GM19455 (cell line): ENCODE results near the gene RHBDF1.

Experiments
- ATAC-seq: cut with Tn5 transposase; IDR thresholded peaks from one replicate; pipeline ENCODE4 v1.9.1; 2021; ENCODE audit not compliant: unreplicated experiment

RHBDF1 gene, protein sequence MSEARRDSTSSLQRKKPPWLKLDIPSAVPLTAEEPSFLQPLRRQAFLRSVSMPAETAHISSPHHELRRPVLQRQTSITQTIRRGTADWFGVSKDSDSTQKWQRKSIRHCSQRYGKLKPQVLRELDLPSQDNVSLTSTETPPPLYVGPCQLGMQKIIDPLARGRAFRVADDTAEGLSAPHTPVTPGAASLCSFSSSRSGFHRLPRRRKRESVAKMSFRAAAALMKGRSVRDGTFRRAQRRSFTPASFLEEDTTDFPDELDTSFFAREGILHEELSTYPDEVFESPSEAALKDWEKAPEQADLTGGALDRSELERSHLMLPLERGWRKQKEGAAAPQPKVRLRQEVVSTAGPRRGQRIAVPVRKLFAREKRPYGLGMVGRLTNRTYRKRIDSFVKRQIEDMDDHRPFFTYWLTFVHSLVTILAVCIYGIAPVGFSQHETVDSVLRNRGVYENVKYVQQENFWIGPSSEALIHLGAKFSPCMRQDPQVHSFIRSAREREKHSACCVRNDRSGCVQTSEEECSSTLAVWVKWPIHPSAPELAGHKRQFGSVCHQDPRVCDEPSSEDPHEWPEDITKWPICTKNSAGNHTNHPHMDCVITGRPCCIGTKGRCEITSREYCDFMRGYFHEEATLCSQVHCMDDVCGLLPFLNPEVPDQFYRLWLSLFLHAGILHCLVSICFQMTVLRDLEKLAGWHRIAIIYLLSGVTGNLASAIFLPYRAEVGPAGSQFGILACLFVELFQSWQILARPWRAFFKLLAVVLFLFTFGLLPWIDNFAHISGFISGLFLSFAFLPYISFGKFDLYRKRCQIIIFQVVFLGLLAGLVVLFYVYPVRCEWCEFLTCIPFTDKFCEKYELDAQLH

DNA sequence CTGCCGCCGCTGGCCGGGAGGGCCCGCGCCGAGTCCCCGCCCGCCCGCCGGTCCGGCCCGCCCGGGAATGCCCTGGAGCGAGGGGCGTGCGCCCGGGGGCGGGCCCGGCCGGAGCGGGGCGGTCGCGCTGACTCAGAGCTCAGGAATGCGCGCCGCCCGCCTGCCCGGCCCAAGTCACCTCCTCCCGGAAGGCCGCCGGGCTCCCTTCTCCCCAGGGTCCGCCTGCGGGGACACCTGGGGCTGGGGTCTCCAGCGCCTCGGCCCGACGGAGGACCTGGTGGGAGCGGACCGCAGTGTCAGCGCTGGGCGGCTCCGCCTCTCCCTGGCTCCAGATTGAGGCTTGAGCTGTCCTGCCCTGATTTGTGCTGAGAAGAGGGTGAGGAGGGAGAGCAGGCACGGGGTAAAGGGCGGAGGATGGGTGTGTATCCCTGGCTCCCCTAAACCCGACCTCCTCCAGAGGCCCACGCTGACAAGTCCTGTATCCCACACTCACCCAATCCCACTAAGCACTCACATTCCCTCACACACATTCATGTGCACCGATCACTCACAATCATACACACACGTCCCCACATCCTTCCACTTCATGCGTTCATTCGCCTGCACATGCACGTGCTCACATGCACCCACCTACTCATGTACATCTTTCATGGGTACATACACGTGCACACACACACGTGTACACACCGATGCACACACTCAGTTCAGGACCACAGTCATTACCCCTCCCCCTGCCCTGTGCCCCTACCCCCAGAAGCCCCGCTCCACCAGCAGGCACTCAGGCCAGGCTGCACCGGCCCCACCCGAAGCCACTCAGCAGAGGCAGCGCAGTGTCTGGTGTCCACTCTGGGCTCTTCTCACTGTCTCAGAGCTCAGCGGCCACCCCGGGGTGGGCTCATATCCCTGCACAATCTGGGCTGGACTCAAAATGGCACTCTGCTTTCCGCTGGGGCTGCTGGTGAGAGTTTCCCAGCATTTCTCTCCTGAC lies at the start of gene RHBDF1:
Gene RHBDF1 (minus strand): TSS at position 71 of the 988 bp plus-strand sequence. CDS start 7,616 bp downstream, outside the sequence.
- ATAC-seq: no peak

- ATAC-seq: no peak
Observed at GRCh38 chr16:120756-121155, 48.3 kb upstream of the RHBDF1 start.

GRCh38 chr16:119835-120491 lies 47.5 kb upstream of the RHBDF1 start:
- ATAC-seq: no peak

GRCh38 chr16:119295-119694 lies 46.9 kb upstream of the RHBDF1 start:
- ATAC-seq: no peak

DNA sequence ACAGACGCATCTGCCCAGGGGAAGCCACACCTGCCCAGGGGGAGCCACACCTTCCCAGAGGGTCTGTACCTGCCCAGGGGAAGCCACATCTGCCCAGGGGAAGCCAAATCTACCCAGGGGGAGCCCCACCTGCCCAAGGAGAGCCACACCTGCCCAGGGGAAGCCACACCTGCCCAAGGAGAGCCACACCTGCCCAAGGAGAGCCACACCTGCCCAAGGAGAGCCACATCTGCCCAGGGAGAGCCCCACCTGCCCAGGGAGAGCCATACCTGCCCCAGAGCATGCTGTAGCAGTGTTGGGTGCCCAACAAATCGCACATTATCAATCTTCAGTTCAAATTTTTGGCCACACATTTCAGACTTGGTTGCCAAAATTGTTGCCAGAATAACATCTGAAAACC lies 46.4 kb upstream of the RHBDF1 start:
- no peak for ATAC-seq

- ATAC-seq: no peak
Observed at GRCh38 chr16:117379-118365, 45.2 kb upstream of the RHBDF1 start.

DNA sequence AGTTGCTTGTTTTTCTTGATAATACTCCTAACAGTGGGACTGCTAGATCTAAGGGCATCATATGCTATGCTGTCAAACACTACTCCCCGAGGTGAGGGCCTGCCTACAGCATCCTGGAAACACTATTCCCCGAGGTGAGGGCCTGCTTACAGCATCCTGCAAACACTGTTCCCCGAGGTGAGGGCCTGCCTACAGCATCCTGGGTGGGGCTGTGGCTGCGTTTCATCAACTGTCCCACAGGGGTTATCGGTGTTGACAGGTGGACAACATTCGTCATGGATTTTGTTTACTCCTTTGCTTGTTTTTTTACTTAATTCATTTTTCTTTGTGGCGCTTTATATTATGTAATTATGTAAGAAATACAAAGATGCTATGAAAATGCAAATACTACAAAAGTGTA lies 43.6 kb upstream of the RHBDF1 start:
- ATAC-seq: no peak

DNA sequence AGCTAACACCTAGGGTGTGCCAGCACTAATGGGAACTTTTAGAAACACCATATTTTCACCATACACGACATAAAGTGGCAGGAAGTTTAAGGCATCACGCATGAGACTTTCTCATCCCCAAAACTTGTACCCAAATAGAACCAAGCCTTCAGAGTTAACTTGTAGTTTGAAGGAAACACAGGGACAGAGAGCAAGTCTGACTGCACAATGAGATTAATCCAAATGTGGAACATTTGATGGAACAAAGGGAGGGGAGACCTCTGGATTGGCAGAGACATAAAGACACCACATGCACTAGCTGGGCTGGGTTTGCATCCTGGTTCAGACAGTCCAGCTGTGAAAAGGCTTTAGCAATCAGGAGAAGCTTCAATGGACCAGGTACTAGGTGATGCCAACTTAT lies 41.9 kb upstream of the RHBDF1 start:
- no peak for ATAC-seq

- no peak for ATAC-seq
Observed at GRCh38 chr16:112153-112840, 39.9 kb upstream of the RHBDF1 start.

DNA sequence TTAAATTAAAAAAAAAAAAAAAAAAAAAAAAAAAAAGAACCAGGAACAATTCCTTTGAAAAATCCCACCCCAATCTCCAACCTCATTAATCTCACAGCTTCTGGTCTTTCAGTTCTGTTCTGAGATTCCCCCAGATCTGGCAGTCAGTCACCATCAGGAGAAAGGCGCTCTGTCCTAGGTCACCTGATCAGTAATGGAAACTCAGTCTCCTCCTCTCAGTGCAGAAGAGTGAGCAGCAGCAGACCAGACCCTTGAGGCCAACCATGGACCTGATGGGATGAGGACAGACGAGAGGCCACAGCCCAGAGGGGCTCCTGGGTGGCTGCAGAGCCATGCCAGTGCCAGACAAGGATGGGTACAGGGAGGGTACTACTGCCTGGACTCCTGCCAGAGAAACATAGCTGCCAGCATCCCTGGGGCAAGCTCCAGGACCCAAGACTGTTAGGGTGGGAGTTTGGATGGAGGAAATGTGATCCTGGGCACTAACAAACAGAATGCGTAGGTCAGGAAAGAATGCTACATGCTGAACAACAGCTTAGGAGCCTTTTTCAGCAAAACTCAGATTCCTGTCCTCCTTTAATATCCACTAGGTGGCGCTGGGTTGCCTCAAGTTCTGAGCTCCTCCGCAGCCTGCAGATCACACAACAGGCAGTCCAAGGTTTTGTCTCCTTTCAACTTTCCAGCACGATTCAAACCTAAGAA lies 34.3 kb upstream of the RHBDF1 start:
- no peak for ATAC-seq

GRCh38 chr16:105521-105920 lies 33.1 kb upstream of the RHBDF1 start:
- ATAC-seq: no peak

DNA sequence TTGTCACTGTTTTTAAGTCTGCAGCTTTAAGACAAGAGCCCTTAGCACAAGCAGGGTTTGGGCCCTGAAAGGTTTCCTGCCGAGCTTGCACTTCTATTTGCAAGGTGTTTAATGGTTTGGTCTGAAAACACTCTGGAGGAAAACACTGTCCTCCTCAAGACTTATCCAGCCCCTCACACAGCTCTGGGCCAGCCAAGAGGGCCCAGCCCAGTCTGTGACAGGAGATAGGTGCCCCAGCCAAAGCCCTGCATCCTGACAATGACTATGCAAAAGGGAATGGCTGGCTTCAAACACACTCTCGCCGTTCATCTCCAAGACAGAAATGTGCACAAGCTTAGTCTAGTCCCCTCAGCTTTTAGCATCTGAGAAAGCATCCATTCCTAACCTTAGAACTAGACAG lies 32.5 kb upstream of the RHBDF1 start:
- ATAC-seq: no peak

- ATAC-seq: no peak
Observed at GRCh38 chr16:104355-104754, 31.9 kb upstream of the RHBDF1 start.

- no peak for ATAC-seq
Observed at GRCh38 chr16:102060-102855, 29.8 kb upstream of the RHBDF1 start.

DNA sequence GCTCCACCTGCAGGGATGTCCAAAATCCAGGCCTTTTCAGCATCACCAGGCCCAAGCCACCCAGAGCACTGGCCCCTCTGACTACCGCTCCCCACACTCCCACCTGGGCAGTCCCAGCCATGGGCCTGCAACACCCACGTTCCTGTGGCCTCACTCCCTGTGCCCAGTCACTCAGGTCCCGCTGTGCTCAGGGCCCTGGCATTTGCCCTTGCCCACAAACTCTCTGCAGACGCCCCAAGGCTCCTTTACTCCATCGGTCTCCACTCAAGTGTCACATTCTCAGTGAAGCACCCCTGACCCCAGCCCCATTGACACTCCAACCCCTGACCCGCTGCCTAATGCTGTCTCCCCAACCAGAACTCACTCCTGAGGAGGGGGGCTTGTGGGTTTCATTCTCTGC lies 29.2 kb upstream of the RHBDF1 start:
- no peak for ATAC-seq

DNA sequence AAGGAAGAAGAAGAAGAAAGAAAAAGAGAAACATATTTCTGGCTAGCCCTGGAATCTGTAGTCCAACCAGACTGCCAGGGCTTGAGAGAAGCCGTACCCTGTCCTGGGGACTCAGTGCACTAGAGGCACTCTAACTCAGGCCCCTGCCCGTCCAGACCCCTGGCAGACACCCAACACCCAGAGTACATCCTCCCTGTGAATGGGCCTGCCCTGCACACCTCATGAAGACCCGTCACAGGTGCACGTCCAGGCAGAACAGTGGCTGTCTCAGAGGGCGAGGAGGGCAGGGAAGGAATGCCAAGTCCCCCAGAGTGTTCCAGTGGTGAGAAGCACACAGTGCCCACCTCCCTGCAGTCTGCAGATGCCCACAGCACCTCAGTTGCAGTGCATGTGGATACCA lies 28.6 kb upstream of the RHBDF1 start:
- no peak for ATAC-seq

- ATAC-seq: no peak
Observed at GRCh38 chr16:97822-98221, 25.4 kb upstream of the RHBDF1 start.
